HG02763 (cell line): ENCODE measurements around the gene IQGAP2.
A peak's percentile ranks its signal among the peaks of the same experiment; 100 is the strongest.
"Not testable (repeated sequence)": the region's sequence is repeated elsewhere in the genome, so short reads cannot be mapped to it uniquely, and the experiment has no call there.

Experiments used
- ATAC-seq: cut with Tn5 transposase; IDR thresholded peaks from one replicate; pipeline ENCODE4 v1.9.1; 2021; ENCODE audit warnings: mild to moderate bottlenecking, moderate library complexity; ENCODE audit not compliant: unreplicated experiment

Gene IQGAP2

DNA sequence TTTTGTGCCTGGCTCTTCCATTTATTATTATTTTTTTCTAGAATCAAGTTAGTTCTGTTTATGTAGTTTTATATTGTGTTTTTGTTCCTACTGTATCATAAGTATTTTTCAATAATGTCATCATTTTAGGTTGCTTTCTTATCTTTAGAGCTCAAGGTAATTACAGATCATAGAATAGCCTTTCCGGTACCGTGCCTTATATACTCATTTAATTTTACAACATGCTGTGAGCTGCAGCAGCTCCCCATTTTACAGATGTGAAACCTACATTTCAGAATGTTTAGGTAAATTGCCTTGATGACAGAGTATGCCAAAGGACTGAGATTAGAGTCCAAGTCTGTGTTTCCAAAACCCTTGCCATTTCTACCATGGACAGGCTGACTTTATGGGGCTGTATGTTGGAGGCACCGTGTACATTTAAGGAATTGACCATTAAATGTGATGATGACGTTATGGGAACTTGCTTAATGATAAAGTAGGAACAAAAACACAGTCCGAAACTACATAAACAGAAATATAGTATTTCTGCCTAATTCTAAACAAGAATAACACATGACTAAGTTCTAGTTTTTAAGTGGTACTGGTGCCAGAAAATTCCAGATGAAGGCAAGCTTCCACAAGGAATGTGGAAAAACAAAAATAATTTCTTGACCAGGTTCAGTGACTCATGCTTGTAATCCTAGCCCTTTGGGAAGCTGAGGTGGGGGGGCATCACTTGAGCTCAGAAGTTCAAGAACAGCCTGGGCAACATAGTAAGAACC is 97.7 kb downstream of the IQGAP2 start:
- ATAC-seq: no peak

DNA sequence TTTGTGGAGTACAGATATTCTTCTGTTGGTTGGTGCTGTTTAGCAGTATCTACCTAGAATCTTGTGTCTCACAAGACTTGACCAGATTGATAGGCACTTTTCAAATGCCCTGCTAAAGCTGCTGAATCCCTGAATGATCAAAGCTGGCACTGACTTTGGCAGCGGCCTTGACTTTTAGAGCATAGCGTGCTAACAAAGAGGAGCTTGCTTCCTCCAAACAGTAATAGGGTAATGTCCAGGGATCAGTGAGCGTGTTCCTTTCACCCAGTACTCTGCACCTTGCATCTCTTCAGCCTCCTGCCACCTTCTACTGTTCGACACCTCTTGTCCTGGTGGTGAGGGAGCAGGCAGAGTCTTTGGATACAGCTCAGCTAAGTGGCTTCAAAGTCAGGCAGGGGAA is 100.8 kb downstream of the IQGAP2 start:
- no peak for ATAC-seq

GRCh38 chr5:76504901-76505564 is 101.9 kb downstream of the IQGAP2 start:
- no peak for ATAC-seq

GRCh38 chr5:76513476-76513875 is 110.4 kb downstream of the IQGAP2 start:
- ATAC-seq: no peak

DNA sequence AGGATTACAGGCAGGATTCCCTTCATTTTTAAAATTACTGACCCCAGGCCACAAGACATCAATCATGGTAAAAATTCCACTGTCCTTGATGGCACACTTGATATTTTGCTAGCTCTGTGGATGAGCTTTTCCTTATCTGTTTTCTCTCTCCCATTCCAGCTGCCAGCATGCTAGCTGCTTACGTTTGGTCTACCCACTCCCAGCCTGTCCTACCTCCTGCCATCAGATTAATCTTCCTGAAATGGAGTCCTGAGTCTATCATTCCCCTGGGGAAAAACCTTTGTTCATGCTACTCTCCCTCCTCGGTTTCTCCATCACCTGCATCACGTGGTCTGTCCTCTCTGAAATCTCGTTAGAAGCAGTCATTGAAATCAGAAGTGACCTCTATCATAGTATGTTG is 111.2 kb downstream of the IQGAP2 start:
- ATAC-seq: no peak

DNA sequence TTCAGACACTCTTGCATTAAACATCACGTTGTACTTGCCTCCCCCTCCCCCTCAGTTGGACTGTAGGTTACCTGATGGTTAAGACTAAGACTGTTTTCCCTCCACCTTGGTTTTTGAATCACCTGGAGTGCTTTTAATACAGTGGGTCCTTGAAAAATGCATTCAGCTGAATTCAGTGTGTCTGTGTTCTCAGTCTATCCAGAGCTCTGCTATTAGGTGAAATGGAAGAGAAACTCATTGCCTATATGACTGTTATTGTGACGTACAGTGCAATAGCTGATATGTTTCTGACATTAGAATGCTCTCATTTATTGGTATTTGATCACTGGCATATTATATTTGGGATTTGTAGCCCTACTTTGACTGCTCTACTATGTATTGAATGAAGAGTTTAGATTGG is 111.6 kb downstream of the IQGAP2 start:
- ATAC-seq: no peak

GRCh38 chr5:76517334-76517733 is 114.2 kb downstream of the IQGAP2 start:
- no peak for ATAC-seq

DNA sequence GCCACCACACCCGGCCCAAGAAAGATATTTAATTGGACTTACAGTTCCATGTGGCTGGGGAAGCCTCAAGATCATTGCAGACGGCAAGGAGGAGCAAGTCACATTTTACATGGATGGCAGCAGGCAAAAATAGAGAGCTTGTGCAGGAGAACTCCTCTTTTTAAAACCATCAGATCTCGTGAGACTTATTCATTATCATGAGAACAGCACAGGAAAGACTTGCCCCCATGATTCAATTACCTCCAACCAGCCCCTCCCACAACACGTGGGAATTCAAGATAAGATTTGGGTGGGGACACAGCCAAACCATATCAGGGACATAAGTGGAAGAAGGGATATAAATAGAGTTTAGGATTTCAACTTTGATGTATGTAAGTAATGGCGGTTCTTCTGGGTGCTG is 115.2 kb downstream of the IQGAP2 start:
- not testable (repeated sequence) for ATAC-seq

GRCh38 chr5:76521240-76521758 is 118.2 kb downstream of the IQGAP2 start:
- ATAC-seq: peak; percentile 90

- ATAC-seq: no peak
Measured at GRCh38 chr5:76522103-76522935, 119.2 kb downstream of the IQGAP2 start.

GRCh38 chr5:76524101-76524835 is 121.2 kb downstream of the IQGAP2 start:
- ATAC-seq: no peak

DNA sequence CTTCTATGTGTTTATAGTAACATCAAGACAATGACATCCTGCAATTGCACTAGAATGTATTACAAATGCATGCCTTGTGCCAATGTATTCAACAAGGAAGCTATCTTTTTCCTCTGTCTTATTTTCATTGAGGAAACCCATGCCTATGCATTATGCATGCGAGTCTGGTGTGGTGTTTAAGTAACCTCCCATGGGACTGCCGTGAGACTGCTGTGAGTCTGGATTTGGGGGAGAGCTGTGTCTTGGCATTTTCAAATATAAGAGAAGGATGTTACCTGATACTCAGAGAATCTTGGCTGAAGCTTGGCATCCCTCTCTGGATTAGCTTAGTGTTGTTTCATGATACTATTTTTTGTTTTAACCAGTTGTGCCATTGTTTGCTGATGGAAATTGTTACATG is 121.8 kb downstream of the IQGAP2 start:
- no peak for ATAC-seq

GRCh38 chr5:76525956-76526355 is 122.9 kb downstream of the IQGAP2 start:
- ATAC-seq: no peak

- ATAC-seq: no peak
Measured at GRCh38 chr5:76526950-76527583, 124.0 kb downstream of the IQGAP2 start.

GRCh38 chr5:76527685-76528161 is 124.6 kb downstream of the IQGAP2 start:
- no peak for ATAC-seq

GRCh38 chr5:76528547-76529331 is 125.7 kb downstream of the IQGAP2 start:
- no peak for ATAC-seq

DNA sequence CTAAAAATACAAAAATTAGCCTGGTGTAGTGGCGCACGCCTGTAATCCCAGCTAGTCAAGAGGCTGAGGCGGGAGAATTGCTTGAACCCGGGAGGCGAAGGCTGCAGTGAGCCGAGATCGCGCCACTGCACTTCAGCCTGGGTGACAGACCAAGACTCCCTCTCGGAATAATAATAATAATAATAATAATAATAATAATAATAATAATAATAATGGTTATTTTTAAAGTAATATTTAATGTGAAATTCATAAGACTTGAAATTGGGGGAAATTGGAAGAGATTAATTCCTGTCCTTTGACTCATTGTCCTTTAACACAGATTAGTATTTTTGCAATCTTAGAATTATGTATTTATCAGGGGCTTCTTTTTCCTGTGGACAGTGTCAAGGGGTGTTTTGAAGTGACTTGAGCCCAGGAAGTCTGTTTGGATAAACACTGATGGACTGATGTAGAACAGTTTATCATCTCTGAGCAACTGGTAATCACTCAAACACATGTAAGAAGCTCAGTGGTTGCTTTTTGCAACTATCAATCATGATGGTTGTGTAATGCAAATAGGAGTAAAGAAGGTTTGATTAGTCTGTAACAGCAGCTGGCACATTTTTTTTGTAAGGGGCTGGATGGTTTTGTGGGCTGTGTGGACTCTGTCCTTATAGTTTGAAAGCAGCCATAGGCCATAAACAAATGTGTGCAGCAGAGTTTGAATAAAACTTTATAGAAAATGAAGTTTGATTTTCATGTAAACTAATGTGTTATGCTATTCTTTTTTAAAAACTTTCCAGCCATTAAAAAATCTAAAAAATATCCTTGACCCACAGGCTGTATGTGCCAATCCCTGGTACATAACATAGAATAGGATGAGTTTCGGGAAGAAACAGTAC is 126.6 kb downstream of the IQGAP2 start:
- no peak for ATAC-seq

DNA sequence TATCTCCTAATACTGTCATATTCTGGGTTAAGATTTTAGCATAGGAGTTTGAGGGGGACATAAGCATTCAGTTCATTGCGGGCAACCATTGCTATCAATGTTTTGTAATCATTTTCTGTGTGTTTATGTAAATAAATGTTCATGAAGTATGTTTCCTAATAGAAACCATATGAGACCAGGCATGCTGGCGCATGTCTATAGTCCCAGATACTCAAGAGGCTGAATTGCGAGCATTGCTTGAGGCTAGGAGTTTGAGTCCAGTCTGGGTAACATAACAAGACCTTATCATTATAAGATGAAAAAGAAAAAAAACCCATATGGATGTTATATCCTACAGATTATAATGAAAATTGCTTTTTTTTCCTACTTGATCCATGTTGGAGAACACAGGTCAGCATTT is 129.0 kb downstream of the IQGAP2 start:
- no peak for ATAC-seq
